HepG2 (cell line): ENCODE measurements around the gene PPP1CB. TPM values are rescaled to one million over a fixed set of nuclear protein-coding genes. Genes with fewer than 3 reads are reported as not detected.
A peak's percentile ranks its signal among the peaks of the same experiment; 100 is the strongest.

Experiments
- ADNP ChIP-seq: sonication (generic); formaldehyde crosslinking; IDR thresholded peaks from 2 replicates; pipeline ENCODE4 v1.4.0; 2020; ENCODE audit warnings: missing genetic modification reagents
- ATAD3A ChIP-seq: sonication (generic); formaldehyde crosslinking; IDR thresholded peaks from 2 replicates; pipeline ENCODE4 v1.4.0; 2020; ENCODE audit warnings: missing genetic modification reagents
- ERF ChIP-seq: IDR thresholded peaks from 2 replicates; pipeline ENCODE4 v1.6.1; 2018; ENCODE audit warnings: missing biosample characterization, missing genetic modification reagents
- FOXO4 ChIP-seq: sonication (generic); formaldehyde crosslinking; conservative IDR thresholded peaks from 2 replicates; pipeline ENCODE4 v1.8.1; 2023; ENCODE audit warnings: missing genetic modification reagents
- GATAD1 ChIP-seq: IDR thresholded peaks from 2 replicates; pipeline ENCODE4 v1.6.1; 2016; ENCODE audit warnings: missing genetic modification reagents, missing compliant biosample characterization
- KLF11 ChIP-seq: IDR thresholded peaks from 2 replicates; pipeline ENCODE4 v1.6.1; 2016; ENCODE audit warnings: missing compliant biosample characterization
- KLF16 ChIP-seq, 2 experiments: sonication (generic) in 1 of 2; formaldehyde crosslinking in 1 of 2; IDR thresholded peaks; 2 replicates each; pipeline versions ENCODE4 v1.6.1 to v1.8.0; 2016 to 2023; ENCODE audit warnings: missing genetic modification reagents in 2 of 2, missing compliant biosample characterization in 1 of 2
- NBN ChIP-seq: fragments of 450-650 bp; conservative IDR thresholded peaks from 2 replicates; pipeline ENCODE4 v1.6.1; 2017
- NFIB ChIP-seq: sonication (generic); formaldehyde crosslinking; IDR thresholded peaks from 2 replicates; pipeline ENCODE4 v1.9.0; 2021; ENCODE audit warnings: missing genetic modification reagents, mild to moderate bottlenecking, borderline replicate concordance
- NR1H2 ChIP-seq: sonication (generic); formaldehyde crosslinking; IDR thresholded peaks from 2 replicates; pipeline ENCODE4 v1.8.1; 2022; ENCODE audit warnings: low read depth, missing genetic modification reagents, borderline replicate concordance
- REPIN1 ChIP-seq: sonication (generic); formaldehyde crosslinking; IDR thresholded peaks from 2 replicates; pipeline ENCODE4 v1.8.0; 2022; ENCODE audit warnings: missing genetic modification reagents, low read depth, mild to moderate bottlenecking, borderline replicate concordance
- SAP130 ChIP-seq: IDR thresholded peaks from 2 replicates; pipeline ENCODE4 v1.6.1; 2016; ENCODE audit warnings: low read depth
- SP4 ChIP-seq: sonication (generic); formaldehyde crosslinking; IDR thresholded peaks from 2 replicates; pipeline ENCODE4 v1.8.1; 2023; ENCODE audit warnings: mild to moderate bottlenecking, missing genetic modification reagents
- U2AF1 ChIP-seq: fragments of 200-400 bp; formaldehyde crosslinking; optimal IDR thresholded peaks from 2 replicates; pipeline ENCODE3; 2017; ENCODE audit warnings: mild to moderate bottlenecking, low read depth, low read length
- YEATS2 ChIP-seq: sonication (generic); formaldehyde crosslinking; IDR thresholded peaks from 2 replicates; pipeline ENCODE4 v1.4.0; 2020; ENCODE audit warnings: missing genetic modification reagents, borderline replicate concordance
- ZNF331 ChIP-seq: sonication (generic); formaldehyde crosslinking; IDR thresholded peaks from 2 replicates; pipeline ENCODE4 v1.4.0; 2020; ENCODE audit warnings: missing genetic modification reagents
- ZNF614 ChIP-seq: IDR thresholded peaks from 2 replicates; pipeline ENCODE4 v1.6.1; 2018; ENCODE audit warnings: missing biosample characterization, missing genetic modification reagents, inconsistent platforms, borderline replicate concordance
- ZNF629 ChIP-seq: sonication (generic); formaldehyde crosslinking; conservative IDR thresholded peaks from 2 replicates; pipeline ENCODE4 v1.5.0; 2020; ENCODE audit warnings: missing genetic modification reagents
- ZSCAN12 ChIP-seq: sonication (generic); formaldehyde crosslinking; IDR thresholded peaks from 2 replicates; pipeline ENCODE4 v1.9.0; 2021; ENCODE audit warnings: mild to moderate bottlenecking, missing genetic modification reagents
- polyA plus RNA-seq, 8 experiments: library from polyadenylated mRNA; depleted of rRNA in 3 of 8; stranded (reverse) in 7 of 8; unstranded in 1 of 8; fragments of >200 nt; fragmentation: Illumina TruSeq in 4 of 8; extraction: Trizol in 4 of 8; gene quantifications; 2 replicates each; pipeline versions ENCODE4 v1.2.1 to v1.2.3, GENCODE V29; 2011 to 2016; ENCODE audit warnings: low read depth in 4 of 8, missing spikeins in 1 of 8, mixed read lengths in 1 of 8; ENCODE audit not compliant: insufficient read depth in 1 of 8
- total RNA-seq, 5 experiments: library from RNA; depleted of rRNA; stranded (reverse); fragments of >200 nt; fragmentation: Illumina TruSeq; extraction: Trizol; gene quantifications; 2 replicates each; pipeline ENCODE4 v1.2.3, GENCODE V29; 2016; ENCODE audit warnings: low read depth in 1 of 5
- TF ChIP-seq, protein P1 (sequence below): sonication (generic); formaldehyde crosslinking; IDR thresholded peaks from 2 replicates; pipeline ENCODE4 v1.9.0; 2021; ENCODE audit warnings: missing genetic modification reagents, mild to moderate bottlenecking, borderline replicate concordance
- TF ChIP-seq, protein P2 (sequence below): IDR thresholded peaks from 2 replicates; pipeline ENCODE4 v1.6.1; 2016; ENCODE audit warnings: mild to moderate bottlenecking
- TF ChIP-seq, protein P3 (sequence below): IDR thresholded peaks from 2 replicates; pipeline ENCODE4 v1.6.1; 2018; ENCODE audit warnings: missing genetic modification reagents
- TF ChIP-seq, protein P4 (sequence below): sonication (generic); formaldehyde crosslinking; IDR thresholded peaks from 2 replicates; pipeline ENCODE4 v1.4.0; 2020; ENCODE audit warnings: missing genetic modification reagents, borderline replicate concordance

PPP1CB gene
- total and polyA plus RNA-seq, 2 of the 13 experiments (the other 11 are each of a cell fraction or from before 2014, with no cell fraction given) = 46.9 to 109 TPM

GRCh38 chr2:28821295-28821958, 69.8 kb downstream of the PPP1CB start (continued):
- TF ChIP-seq KLF16 (CRISPR knock-in tag; IDR thresholded peaks at IDR 0.05) (0 out of 4 replicates have a peak, but pooled peaks of 1 of the 2 experiments have one; percentile 40), GATAD1 (0 out of 2 replicates have a peak, but pooled peaks have one; percentile 14), REPIN1 (CRISPR knock-in tag) (peak; percentile 48; the same call in 1 of the 2 replicates), YEATS2 (CRISPR knock-in tag) (peak; percentile 32; the same call in 1 of the 2 replicates), SAP130 (CRISPR knock-in tag) (peak; percentile 7; the same call in 1 of the 2 replicates), ADNP (CRISPR knock-in tag) (peak; percentile 38; the same call in 1 of the 2 replicates), NR1H2 (CRISPR knock-in tag) (no peak), ZSCAN12 (no peak), ATAD3A (no peak), NFIB (no peak), ZNF614 (CRISPR knock-in tag) (0 out of 2 replicates have a peak, but pooled peaks have one; percentile 24), U2AF1 (no peak), SP4 (CRISPR knock-in tag) (no peak), FOXO4 (CRISPR knock-in tag) (no peak), ERF (CRISPR knock-in tag) (peak; percentile 57; the same call in 1 of the 2 replicates), ZNF331 (CRISPR knock-in tag) (0 out of 2 replicates have a peak, but pooled peaks have one; percentile 34), NBN (no peak), KLF11 (CRISPR knock-in tag) (peak; percentile 43; the same call in 1 of the 2 replicates), ZNF629 (CRISPR knock-in tag) (peak; percentile 60)
- TF ChIP-seq, protein P1, sequence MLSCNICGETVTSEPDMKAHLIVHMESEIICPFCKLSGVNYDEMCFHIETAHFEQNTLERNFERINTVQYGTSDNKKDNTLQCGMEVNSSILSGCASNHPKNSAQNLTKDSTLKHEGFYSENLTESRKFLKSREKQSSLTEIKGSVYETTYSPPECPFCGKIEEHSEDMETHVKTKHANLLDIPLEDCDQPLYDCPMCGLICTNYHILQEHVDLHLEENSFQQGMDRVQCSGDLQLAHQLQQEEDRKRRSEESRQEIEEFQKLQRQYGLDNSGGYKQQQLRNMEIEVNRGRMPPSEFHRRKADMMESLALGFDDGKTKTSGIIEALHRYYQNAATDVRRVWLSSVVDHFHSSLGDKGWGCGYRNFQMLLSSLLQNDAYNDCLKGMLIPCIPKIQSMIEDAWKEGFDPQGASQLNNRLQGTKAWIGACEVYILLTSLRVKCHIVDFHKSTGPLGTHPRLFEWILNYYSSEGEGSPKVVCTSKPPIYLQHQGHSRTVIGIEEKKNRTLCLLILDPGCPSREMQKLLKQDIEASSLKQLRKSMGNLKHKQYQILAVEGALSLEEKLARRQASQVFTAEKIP (CRISPR knock-in tag) = no peak
- TF ChIP-seq, protein P2, sequence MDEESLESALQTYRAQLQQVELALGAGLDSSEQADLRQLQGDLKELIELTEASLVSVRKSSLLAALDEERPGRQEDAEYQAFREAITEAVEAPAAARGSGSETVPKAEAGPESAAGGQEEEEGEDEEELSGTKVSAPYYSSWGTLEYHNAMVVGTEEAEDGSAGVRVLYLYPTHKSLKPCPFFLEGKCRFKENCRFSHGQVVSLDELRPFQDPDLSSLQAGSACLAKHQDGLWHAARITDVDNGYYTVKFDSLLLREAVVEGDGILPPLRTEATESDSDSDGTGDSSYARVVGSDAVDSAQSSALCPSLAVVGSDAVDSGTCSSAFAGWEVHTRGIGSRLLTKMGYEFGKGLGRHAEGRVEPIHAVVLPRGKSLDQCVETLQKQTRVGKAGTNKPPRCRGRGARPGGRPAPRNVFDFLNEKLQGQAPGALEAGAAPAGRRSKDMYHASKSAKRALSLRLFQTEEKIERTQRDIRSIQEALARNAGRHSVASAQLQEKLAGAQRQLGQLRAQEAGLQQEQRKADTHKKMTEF = 0 out of 2 replicates have a peak, but pooled peaks have one; percentile 14
- TF ChIP-seq, protein P3, sequence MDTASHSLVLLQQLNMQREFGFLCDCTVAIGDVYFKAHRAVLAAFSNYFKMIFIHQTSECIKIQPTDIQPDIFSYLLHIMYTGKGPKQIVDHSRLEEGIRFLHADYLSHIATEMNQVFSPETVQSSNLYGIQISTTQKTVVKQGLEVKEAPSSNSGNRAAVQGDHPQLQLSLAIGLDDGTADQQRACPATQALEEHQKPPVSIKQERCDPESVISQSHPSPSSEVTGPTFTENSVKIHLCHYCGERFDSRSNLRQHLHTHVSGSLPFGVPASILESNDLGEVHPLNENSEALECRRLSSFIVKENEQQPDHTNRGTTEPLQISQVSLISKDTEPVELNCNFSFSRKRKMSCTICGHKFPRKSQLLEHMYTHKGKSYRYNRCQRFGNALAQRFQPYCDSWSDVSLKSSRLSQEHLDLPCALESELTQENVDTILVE (CRISPR knock-in tag) = peak; percentile 62; the same call in 1 of the 2 replicates
- TF ChIP-seq, protein P4, sequence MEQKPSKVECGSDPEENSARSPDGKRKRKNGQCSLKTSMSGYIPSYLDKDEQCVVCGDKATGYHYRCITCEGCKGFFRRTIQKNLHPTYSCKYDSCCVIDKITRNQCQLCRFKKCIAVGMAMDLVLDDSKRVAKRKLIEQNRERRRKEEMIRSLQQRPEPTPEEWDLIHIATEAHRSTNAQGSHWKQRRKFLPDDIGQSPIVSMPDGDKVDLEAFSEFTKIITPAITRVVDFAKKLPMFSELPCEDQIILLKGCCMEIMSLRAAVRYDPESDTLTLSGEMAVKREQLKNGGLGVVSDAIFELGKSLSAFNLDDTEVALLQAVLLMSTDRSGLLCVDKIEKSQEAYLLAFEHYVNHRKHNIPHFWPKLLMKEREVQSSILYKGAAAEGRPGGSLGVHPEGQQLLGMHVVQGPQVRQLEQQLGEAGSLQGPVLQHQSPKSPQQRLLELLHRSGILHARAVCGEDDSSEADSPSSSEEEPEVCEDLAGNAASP (CRISPR knock-in tag) = 0 out of 2 replicates have a peak, but pooled peaks have one; percentile 24
